Fibroblast of lung (primary cell): ENCODE measurements around the gene TMEM125. TPM values are rescaled to one million over a fixed set of nuclear protein-coding genes. Genes with fewer than 3 reads are reported as not detected.

Source experiments
- DNase-seq, 2 donors: peaks; one replicate each; pipeline versions ENCODE4 v3.0.0 to v3.0.0-alpha.2; 2010; ENCODE audit warnings: low read depth in 2 of 2
- H2AFZ ChIP-seq: 2 replicates; pipeline ENCODE4 v1.5.1; 2012; ENCODE audit warnings: low read length, control low read depth, inconsistent platforms
- H3K27ac ChIP-seq: 2 replicates; pipeline ENCODE4 v1.5.1; 2011; ENCODE audit warnings: low read length, control low read depth; ENCODE audit not compliant: insufficient read depth
- H3K27me3 ChIP-seq: 2 replicates; pipeline ENCODE4 v1.5.1; 2011; ENCODE audit warnings: mild to moderate bottlenecking, low read length; ENCODE audit not compliant: control insufficient read depth, insufficient read depth
- H3K36me3 ChIP-seq: 2 replicates; pipeline ENCODE4 v1.5.1; 2011; ENCODE audit warnings: low read length; ENCODE audit not compliant: control insufficient read depth, insufficient read depth
- H3K4me1 ChIP-seq: 2 replicates; pipeline ENCODE4 v1.5.1; 2011; ENCODE audit warnings: low read length; ENCODE audit not compliant: control insufficient read depth, insufficient read depth; ENCODE audit errors: extremely low read depth
- H3K4me2 ChIP-seq: 2 replicates; pipeline ENCODE4 v1.5.1; 2011; ENCODE audit warnings: low read length, control low read depth; ENCODE audit not compliant: insufficient read depth; ENCODE audit errors: extremely low read depth
- H3K4me3 ChIP-seq, 4 experiments: fragments of 200-600 bp in 1 of 4; sonication (generic) in 1 of 4; replicated peaks in 1 of 4; 2 replicates each; pipeline ENCODE4 v1.5.1; 2011 to 2016; ENCODE audit warnings: low read length in 4 of 4, low read depth in 3 of 4, mild to moderate bottlenecking in 3 of 4, control low read depth in 2 of 4, inconsistent platforms in 1 of 4, mixed read lengths in 1 of 4; ENCODE audit not compliant: insufficient read depth in 1 of 4; ENCODE audit errors: control extremely low read depth in 1 of 4
- H3K79me2 ChIP-seq: 2 replicates; pipeline ENCODE4 v1.5.1; 2012; ENCODE audit warnings: mild to moderate bottlenecking, low read length, inconsistent platforms; ENCODE audit not compliant: control insufficient read depth, insufficient read depth
- H3K9ac ChIP-seq: 2 replicates; pipeline ENCODE4 v1.5.1; 2011; ENCODE audit warnings: mild to moderate bottlenecking, low read length, control low read depth; ENCODE audit not compliant: insufficient read depth
- H3K9me3 ChIP-seq: 2 replicates; pipeline ENCODE4 v1.5.1; 2012; ENCODE audit warnings: low read depth, low read length; ENCODE audit not compliant: control insufficient read depth, insufficient read depth
- H4K20me1 ChIP-seq: 2 replicates; pipeline ENCODE4 v1.5.1; 2011; ENCODE audit warnings: low read length; ENCODE audit not compliant: control insufficient read depth, insufficient read depth; ENCODE audit errors: extremely low read depth
- EZH2 ChIP-seq: IDR thresholded peaks from 2 replicates; pipeline ENCODE4 v1.5.1; 2012; ENCODE audit warnings: low read length, control low read depth, mild to moderate bottlenecking; ENCODE audit errors: missing control alignments
- polyA plus RNA-seq, 2 donors: library from polyadenylated mRNA; depleted of rRNA in 1 of 2; stranded (reverse) in 1 of 2; unstranded in 1 of 2; fragments of >200 nt; gene quantifications; 2 replicates each; pipeline ENCODE4 v1.2.1, GENCODE V29; 2011 to 2012; ENCODE audit warnings: missing spikeins in 1 of 2
- total RNA-seq: library from RNA; depleted of rRNA; stranded (reverse); fragments of >200 nt; gene quantifications from 2 replicates; pipeline ENCODE4 v1.2.1, GENCODE V29; 2014
- TF ChIP-seq, protein P1 (sequence below), 2 donors: IDR thresholded peaks in 1 of 2; conservative IDR thresholded peaks in 1 of 2; 1 replicate in 1 of 2; 2 replicates in 1 of 2; pipeline ENCODE4 v1.5.1; 2011 to 2012; ENCODE audit warnings: low read length in 2 of 2, control low read depth in 1 of 2, inconsistent platforms in 1 of 2, low read depth in 1 of 2, mild to moderate bottlenecking in 1 of 2

TMEM125 gene
- total and polyA plus RNA-seq, 2 donors (not counting 1 experiment from before 2014, with no cell fraction given), result 0.03 TPM; not detected in 1

DNA sequence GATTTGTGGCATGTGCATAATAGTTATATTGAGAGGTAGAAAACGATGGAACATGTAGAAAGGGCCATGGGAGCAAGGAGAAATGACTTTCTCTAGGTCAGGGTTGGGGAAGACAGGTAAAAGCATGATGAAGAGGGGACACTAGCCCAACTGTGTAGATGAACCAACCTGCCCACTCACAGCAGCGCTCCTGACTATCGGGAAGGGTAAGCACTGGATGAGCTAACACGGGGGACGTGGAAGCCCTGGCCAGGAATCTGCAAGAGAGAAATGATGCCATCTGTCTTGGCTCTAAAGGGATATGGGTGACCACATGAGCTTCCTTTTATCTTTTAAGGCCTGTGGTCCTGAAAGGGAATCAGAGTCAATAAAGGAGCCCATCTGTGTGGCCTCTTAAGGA, 36.2 kb upstream of the TMEM125 start:
- Histone ChIP-seq H3K9me3 (no peaks in the 10 kb centered on the region), H3K4me2 (no peak overlapping the region), H3K27ac (no peak overlapping the region), H3K4me1 (peaks cover 9% of the 10 kb centered on the region), H3K4me3 (no peak overlapping the region), H3K9ac (no peak overlapping the region), H4K20me1 (no peaks in the 10 kb centered on the region), H3K36me3 (no peaks in the 10 kb centered on the region), H3K79me2 (no peaks in the 10 kb centered on the region), H2AFZ (no peak overlapping the region), H3K27me3 (no peaks in the 10 kb centered on the region)
- DNase-seq, result no peak
- no peak for TF ChIP-seq EZH2

DNA sequence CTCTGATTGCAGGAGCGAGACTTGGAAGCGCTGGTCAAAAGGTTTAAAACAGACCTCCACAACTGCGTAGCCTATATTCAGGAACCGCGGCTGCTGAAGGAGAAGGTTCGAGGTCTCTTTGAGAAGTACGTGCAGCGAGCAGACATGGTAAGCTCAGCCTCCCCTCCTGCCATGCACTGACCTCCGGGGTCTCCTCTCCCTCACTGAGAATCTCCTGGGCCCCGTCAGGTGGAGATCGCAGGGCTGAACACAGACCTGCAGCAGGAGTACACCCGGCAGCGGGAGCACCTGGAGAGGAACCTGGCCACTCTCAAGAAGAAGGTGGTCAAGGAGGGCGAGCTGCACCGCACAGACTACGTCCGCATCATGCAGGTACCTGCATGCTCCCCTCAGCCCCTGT, 35.5 kb upstream of the TMEM125 start:
- Histone ChIP-seq H4K20me1 (no peaks in the 10 kb centered on the region), H3K79me2 (no peaks in the 10 kb centered on the region), H2AFZ (no peak overlapping the region), H3K4me1 (peaks cover 9% of the 10 kb centered on the region), H3K9ac (no peak overlapping the region), H3K4me3 (no peak overlapping the region), H3K4me2 (no peak overlapping the region), H3K9me3 (no peaks in the 10 kb centered on the region), H3K27me3 (no peaks in the 10 kb centered on the region), H3K27ac (no peak overlapping the region), H3K36me3 (no peaks in the 10 kb centered on the region)
- TF ChIP-seq, protein P1, sequence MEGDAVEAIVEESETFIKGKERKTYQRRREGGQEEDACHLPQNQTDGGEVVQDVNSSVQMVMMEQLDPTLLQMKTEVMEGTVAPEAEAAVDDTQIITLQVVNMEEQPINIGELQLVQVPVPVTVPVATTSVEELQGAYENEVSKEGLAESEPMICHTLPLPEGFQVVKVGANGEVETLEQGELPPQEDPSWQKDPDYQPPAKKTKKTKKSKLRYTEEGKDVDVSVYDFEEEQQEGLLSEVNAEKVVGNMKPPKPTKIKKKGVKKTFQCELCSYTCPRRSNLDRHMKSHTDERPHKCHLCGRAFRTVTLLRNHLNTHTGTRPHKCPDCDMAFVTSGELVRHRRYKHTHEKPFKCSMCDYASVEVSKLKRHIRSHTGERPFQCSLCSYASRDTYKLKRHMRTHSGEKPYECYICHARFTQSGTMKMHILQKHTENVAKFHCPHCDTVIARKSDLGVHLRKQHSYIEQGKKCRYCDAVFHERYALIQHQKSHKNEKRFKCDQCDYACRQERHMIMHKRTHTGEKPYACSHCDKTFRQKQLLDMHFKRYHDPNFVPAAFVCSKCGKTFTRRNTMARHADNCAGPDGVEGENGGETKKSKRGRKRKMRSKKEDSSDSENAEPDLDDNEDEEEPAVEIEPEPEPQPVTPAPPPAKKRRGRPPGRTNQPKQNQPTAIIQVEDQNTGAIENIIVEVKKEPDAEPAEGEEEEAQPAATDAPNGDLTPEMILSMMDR (conservative IDR thresholded peaks at IDR 0.05 in 1 of 2, IDR thresholded peaks at IDR 0.05 in 1 of 2; ENCODE audit: low read depth in 1 of 2, low read length in 2 of 2), result no peak
- TF ChIP-seq EZH2, result no peak
- no peak for DNase-seq

DNA sequence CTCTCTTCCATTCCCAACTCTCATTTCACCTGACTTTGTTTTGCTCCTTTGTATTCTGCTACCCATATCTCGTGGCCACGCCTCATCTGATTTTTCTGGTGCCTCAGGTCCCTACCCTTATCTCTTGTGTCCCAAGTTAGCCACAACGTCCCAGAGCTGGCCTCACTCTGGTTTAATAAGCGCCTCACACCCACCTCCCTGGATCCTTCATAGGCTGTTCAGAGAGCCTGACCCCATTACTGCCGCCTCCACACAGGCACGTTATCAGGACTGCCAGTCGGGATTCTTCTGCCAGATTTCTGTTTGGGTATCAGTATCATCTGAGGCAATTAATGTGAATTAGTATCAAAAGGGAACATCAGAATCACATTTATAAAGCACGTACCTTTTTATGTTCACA, 34.7 kb upstream of the TMEM125 start:
- Histone ChIP-seq H3K27ac (no peak overlapping the region), H3K9me3 (no peaks in the 10 kb centered on the region), H3K36me3 (no peaks in the 10 kb centered on the region), H3K79me2 (no peaks in the 10 kb centered on the region), H3K27me3 (no peaks in the 10 kb centered on the region), H3K4me1 (peaks cover 9% of the 10 kb centered on the region), H2AFZ (no peak overlapping the region), H3K4me3 (no peak overlapping the region), H3K9ac (no peak overlapping the region), H3K4me2 (no peak overlapping the region), H4K20me1 (no peaks in the 10 kb centered on the region)
- TF ChIP-seq, protein P1 (conservative IDR thresholded peaks at IDR 0.05 in 1 of 2, IDR thresholded peaks at IDR 0.05 in 1 of 2; ENCODE audit: low read depth in 1 of 2, low read length in 2 of 2), result no peak
- no peak for TF ChIP-seq EZH2
- no peak for DNase-seq
